ENCODE results near the gene FRS3. TPM values are rescaled to one million over a fixed set of nuclear protein-coding genes. Genes with fewer than 3 reads are reported as not detected.

The FRS3 gene
- total RNA-seq, 1 experiment from 2014 or later, result 3.0 TPM

DNA sequence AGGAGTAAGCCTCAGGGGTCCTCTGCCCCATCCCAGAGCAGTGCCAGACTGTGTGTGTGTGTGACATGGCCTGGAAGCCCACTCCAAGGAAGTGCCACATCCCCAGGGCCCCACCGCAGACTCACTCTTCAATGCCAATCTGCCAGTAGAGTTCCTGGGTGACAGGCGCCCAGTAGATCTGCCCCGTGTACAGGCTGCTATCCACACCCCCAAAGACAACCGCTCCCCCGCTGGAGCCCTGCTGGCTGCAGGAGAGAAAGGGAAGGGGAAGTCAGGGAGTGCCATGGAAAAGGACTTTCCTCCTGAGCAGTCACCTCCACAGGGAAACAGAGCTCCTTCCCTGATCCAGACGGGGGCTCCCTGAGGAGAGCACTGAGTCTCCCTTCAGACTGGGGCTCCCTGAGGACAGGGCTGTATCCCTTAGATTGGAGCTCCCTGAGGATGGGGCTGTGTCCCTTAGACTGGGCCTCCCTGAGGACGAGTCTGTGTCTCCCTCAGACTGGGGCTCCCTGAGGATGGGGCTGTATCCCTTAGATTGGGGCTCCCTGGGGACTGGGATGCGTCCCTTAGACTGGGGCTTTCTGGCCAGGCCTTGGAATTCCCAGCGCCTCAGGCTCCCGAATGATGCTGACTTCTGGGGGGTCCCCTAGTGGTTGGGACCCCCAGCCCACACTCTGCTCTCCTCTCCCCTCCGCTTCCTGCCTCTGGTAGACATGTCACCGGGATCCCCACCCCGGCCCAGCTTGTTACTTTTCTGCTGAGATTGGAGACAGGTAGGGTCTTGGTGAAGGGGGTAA is 39.1 kb downstream of the FRS3 start:
- no peak for DNase-seq (ENCODE audit: low read depth, low spot score)
- BruUV-seq (replicated peaks), result no TSS peak
- TF ChIP-seq, protein P1, sequence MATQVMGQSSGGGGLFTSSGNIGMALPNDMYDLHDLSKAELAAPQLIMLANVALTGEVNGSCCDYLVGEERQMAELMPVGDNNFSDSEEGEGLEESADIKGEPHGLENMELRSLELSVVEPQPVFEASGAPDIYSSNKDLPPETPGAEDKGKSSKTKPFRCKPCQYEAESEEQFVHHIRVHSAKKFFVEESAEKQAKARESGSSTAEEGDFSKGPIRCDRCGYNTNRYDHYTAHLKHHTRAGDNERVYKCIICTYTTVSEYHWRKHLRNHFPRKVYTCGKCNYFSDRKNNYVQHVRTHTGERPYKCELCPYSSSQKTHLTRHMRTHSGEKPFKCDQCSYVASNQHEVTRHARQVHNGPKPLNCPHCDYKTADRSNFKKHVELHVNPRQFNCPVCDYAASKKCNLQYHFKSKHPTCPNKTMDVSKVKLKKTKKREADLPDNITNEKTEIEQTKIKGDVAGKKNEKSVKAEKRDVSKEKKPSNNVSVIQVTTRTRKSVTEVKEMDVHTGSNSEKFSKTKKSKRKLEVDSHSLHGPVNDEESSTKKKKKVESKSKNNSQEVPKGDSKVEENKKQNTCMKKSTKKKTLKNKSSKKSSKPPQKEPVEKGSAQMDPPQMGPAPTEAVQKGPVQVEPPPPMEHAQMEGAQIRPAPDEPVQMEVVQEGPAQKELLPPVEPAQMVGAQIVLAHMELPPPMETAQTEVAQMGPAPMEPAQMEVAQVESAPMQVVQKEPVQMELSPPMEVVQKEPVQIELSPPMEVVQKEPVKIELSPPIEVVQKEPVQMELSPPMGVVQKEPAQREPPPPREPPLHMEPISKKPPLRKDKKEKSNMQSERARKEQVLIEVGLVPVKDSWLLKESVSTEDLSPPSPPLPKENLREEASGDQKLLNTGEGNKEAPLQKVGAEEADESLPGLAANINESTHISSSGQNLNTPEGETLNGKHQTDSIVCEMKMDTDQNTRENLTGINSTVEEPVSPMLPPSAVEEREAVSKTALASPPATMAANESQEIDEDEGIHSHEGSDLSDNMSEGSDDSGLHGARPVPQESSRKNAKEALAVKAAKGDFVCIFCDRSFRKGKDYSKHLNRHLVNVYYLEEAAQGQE (IDR thresholded peaks at IDR 0.05; ENCODE audit: insufficient read depth in 1 of 2, low read depth in 2 of 2, low read length in 1 of 2), result no peak
- no peak for TF ChIP-seq TCF7L2 (IDR thresholded peaks at IDR 0.05; ENCODE audit: low read depth, low read length)
- intact Hi-C loops (cut with micrococcal nuclease; ENCODE audit: unreplicated experiment) (no loop called here), in situ Hi-C loops (cut with HindIII; ENCODE audit: low pct_unique_long_range_greater_than_20kb, low sequenced_read_pairs) (no loop called here)
- no peaks in the 10 kb centered on the region for H3K36me3 ChIP-seq (ENCODE audit: control insufficient read depth, insufficient read depth, low read length)
- no peak overlapping the region for H3K27ac ChIP-seq (ENCODE audit: low read length)
- ATAC-seq, result no peak
- H3K9me3 ChIP-seq (ENCODE audit: control insufficient read depth, insufficient read depth, low read depth, low read length), result no peaks in the 10 kb centered on the region
- H3K4me1 ChIP-seq (ENCODE audit: control insufficient read depth, insufficient read depth, low read length), result peaks cover 9% of the 10 kb centered on the region
- no peaks in the 10 kb centered on the region for H3K27me3 ChIP-seq (ENCODE audit: control insufficient read depth, insufficient read depth, low read length)
- POLR2A ChIA-PET, result no interaction called here
- H3K4me3 ChIP-seq (ENCODE audit: low read depth in 2 of 2, low read length in 2 of 2), result no peak overlapping the region
- CTCF ChIA-PET, result interaction anchor here (0.9 to 1.0 kb wide), 2 partner anchors 34 to 39 kb away, joined by 3 to 4 read pairs; partner anchors contain the start of gene FRS3

DNA sequence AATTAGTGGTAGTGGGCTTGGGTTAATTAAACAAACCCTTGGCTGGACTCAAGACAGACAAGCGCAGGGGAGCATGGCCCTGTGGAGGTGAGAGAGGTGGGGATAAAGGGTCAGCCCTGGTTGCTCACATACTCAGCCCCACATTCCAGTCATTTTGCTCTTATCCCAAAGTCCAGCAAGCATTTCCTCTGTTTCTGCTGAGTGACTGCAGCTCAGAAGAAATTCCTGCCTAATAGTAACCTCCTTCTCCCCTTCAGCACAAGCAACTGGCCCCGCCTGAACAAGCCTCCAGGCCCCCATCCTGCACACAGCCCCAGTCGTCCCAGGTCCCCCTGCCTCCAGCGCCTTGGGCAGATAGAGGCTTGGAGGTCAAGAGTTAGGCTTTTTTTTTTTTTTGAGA is 40.7 kb downstream of the FRS3 start:
- POLR2A ChIA-PET, result no interaction called here
- Histone ChIP-seq H3K27ac (ENCODE audit: low read length) (no peak overlapping the region), H3K36me3 (ENCODE audit: control insufficient read depth, insufficient read depth, low read length) (no peaks in the 10 kb centered on the region; the same call in 1 of the 2 replicates), H3K9me3 (ENCODE audit: control insufficient read depth, insufficient read depth, low read depth, low read length) (no peaks in the 10 kb centered on the region), H3K4me3 (ENCODE audit: low read depth in 2 of 2, low read length in 2 of 2) (no peak overlapping the region), H3K27me3 (ENCODE audit: control insufficient read depth, insufficient read depth, low read length) (no peaks in the 10 kb centered on the region), H3K4me1 (ENCODE audit: control insufficient read depth, insufficient read depth, low read length) (peaks cover 9% of the 10 kb centered on the region)
- CTCF ChIA-PET, result no interaction called here
- in situ Hi-C loops (cut with HindIII; ENCODE audit: low pct_unique_long_range_greater_than_20kb, low sequenced_read_pairs) (no loop called here), intact Hi-C loops (cut with micrococcal nuclease; ENCODE audit: unreplicated experiment) (loop anchor here (10.0 kb wide), 1 partner anchor 46 kb away; the partner anchor contains the start of genes PRICKLE4 and TOMM6)
- no peak for ATAC-seq
- no peak for DNase-seq (ENCODE audit: low read depth, low spot score)
- BruUV-seq (replicated peaks), result no TSS peak
- TF ChIP-seq, protein P1 (IDR thresholded peaks at IDR 0.05; ENCODE audit: insufficient read depth in 1 of 2, low read depth in 2 of 2, low read length in 1 of 2), result no peak
- TF ChIP-seq SIN3A (IDR thresholded peaks at IDR 0.05; ENCODE audit: borderline replicate concordance, insufficient read depth, low read depth, low read length) (no peak), TCF7L2 (IDR thresholded peaks at IDR 0.05; ENCODE audit: low read depth, low read length) (no peak), CTCF (IDR thresholded peaks at IDR 0.05) (no peak), POLR2AphosphoS5 (IDR thresholded peaks at IDR 0.05; ENCODE audit: low read depth, low read length) (no peak)
